ENCODE results near the gene PRAME.
"Not testable (repeated sequence)": the region's sequence is repeated elsewhere in the genome, so short reads cannot be mapped to it uniquely, and the experiment has no call there.

DNA sequence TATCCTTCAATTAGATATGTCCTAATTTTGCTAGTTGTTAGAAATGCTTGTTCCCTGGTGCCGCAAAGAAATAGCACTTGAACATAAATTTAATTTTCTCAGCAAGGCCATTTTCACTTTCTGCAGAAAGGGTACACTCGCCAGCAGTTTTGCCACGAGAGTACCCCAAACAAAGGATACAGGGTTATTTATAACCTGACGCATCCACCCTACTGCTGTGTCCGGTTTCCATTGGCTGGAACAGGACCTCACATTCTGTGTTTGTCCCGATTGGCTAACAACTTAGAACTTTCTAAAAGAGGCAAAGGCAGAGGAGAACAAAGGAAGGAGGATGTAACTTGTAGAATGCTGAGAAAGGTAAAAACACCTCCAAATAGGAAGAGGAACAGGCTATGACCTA, 49.2 kb downstream of the PRAME start:
- not testable (repeated sequence) for TF ChIP-seq POLR2AphosphoS5 (IDR thresholded peaks at IDR 0.05; ENCODE audit: insufficient read depth in 1 of 2, low read depth in 1 of 2); POLR2A (IDR thresholded peaks at IDR 0.05)
- TF ChIP-seq, protein P1, sequence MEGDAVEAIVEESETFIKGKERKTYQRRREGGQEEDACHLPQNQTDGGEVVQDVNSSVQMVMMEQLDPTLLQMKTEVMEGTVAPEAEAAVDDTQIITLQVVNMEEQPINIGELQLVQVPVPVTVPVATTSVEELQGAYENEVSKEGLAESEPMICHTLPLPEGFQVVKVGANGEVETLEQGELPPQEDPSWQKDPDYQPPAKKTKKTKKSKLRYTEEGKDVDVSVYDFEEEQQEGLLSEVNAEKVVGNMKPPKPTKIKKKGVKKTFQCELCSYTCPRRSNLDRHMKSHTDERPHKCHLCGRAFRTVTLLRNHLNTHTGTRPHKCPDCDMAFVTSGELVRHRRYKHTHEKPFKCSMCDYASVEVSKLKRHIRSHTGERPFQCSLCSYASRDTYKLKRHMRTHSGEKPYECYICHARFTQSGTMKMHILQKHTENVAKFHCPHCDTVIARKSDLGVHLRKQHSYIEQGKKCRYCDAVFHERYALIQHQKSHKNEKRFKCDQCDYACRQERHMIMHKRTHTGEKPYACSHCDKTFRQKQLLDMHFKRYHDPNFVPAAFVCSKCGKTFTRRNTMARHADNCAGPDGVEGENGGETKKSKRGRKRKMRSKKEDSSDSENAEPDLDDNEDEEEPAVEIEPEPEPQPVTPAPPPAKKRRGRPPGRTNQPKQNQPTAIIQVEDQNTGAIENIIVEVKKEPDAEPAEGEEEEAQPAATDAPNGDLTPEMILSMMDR (IDR thresholded peaks at IDR 0.05), result not testable (repeated sequence)
